ENCODE results near the gene MTUS2. TPM values are rescaled to one million over a fixed set of nuclear protein-coding genes. Genes with fewer than 3 reads are reported as not detected.

The MTUS2 gene
- total RNA-seq, 1 donor from 2014 or later = 0.90 TPM

GRCh38 chr13:29292045-29292444, 471.9 kb downstream of the MTUS2 start:
- TF ChIP-seq CTCF (IDR thresholded peaks at IDR 0.05; ENCODE audit: unreplicated experiment) = no peak
- peaks cover 15% of the 10 kb centered on the region for H3K4me1 Mint-ChIP-seq (ENCODE audit: unreplicated experiment)
- DNase-seq (ENCODE audit: low spot score) = no peak
- H3K36me3 Mint-ChIP-seq (ENCODE audit: low read depth, unreplicated experiment) = no peaks in the 10 kb centered on the region
- H3K4me3 Mint-ChIP-seq (ENCODE audit: unreplicated experiment) = no peak overlapping the region
- H3K27me3 Mint-ChIP-seq (ENCODE audit: unreplicated experiment) = no peaks in the 10 kb centered on the region
- H3K9me3 Mint-ChIP-seq (ENCODE audit: unreplicated experiment) = no peaks in the 10 kb centered on the region
- no peak overlapping the region for H3K27ac Mint-ChIP-seq (ENCODE audit: unreplicated experiment)

GRCh38 chr13:29294821-29295220, 474.7 kb downstream of the MTUS2 start:
- Mint-ChIP-seq H3K27me3 (ENCODE audit: unreplicated experiment) (no peaks in the 10 kb centered on the region), H3K27ac (ENCODE audit: unreplicated experiment) (no peak overlapping the region), H3K4me1 (ENCODE audit: unreplicated experiment) (peaks cover 3% of the 10 kb centered on the region), H3K4me3 (ENCODE audit: unreplicated experiment) (no peak overlapping the region), H3K9me3 (ENCODE audit: unreplicated experiment) (no peaks in the 10 kb centered on the region), H3K36me3 (ENCODE audit: low read depth, unreplicated experiment) (no peaks in the 10 kb centered on the region)
- TF ChIP-seq CTCF (IDR thresholded peaks at IDR 0.05; ENCODE audit: unreplicated experiment) = no peak
- no peak for DNase-seq (ENCODE audit: low spot score)

GRCh38 chr13:29301027-29301426, 480.9 kb downstream of the MTUS2 start:
- no peak for TF ChIP-seq CTCF (IDR thresholded peaks at IDR 0.05; ENCODE audit: unreplicated experiment)
- H3K9me3 Mint-ChIP-seq (ENCODE audit: unreplicated experiment) = no peaks in the 10 kb centered on the region
- H3K27ac Mint-ChIP-seq (ENCODE audit: unreplicated experiment) = no peak overlapping the region

GRCh38 chr13:29304148-29304547, 484.0 kb downstream of the MTUS2 start:
- DNase-seq (ENCODE audit: low spot score) = no peak
- TF ChIP-seq CTCF (IDR thresholded peaks at IDR 0.05; ENCODE audit: unreplicated experiment) = no peak
- Mint-ChIP-seq H3K4me3 (ENCODE audit: unreplicated experiment) (no peak overlapping the region), H3K9me3 (ENCODE audit: unreplicated experiment) (no peaks in the 10 kb centered on the region), H3K27me3 (ENCODE audit: unreplicated experiment) (no peaks in the 10 kb centered on the region), H3K27ac (ENCODE audit: unreplicated experiment) (no peak overlapping the region), H3K4me1 (ENCODE audit: unreplicated experiment) (no peaks in the 10 kb centered on the region), H3K36me3 (ENCODE audit: low read depth, unreplicated experiment) (no peaks in the 10 kb centered on the region)

More at GRCh38 chr13:29301027-29301426, 480.9 kb downstream of the MTUS2 start:
- no peaks in the 10 kb centered on the region for H3K27me3 Mint-ChIP-seq (ENCODE audit: unreplicated experiment)
- H3K4me3 Mint-ChIP-seq (ENCODE audit: unreplicated experiment) = no peak overlapping the region
- DNase-seq (ENCODE audit: low spot score) = no peak
- H3K36me3 Mint-ChIP-seq (ENCODE audit: low read depth, unreplicated experiment) = no peaks in the 10 kb centered on the region
- H3K4me1 Mint-ChIP-seq (ENCODE audit: unreplicated experiment) = no peaks in the 10 kb centered on the region

- Mint-ChIP-seq H3K9me3 (ENCODE audit: unreplicated experiment) (no peaks in the 10 kb centered on the region), H3K4me3 (ENCODE audit: unreplicated experiment) (no peak overlapping the region), H3K27me3 (ENCODE audit: unreplicated experiment) (no peaks in the 10 kb centered on the region), H3K27ac (ENCODE audit: unreplicated experiment) (no peak overlapping the region), H3K4me1 (ENCODE audit: unreplicated experiment) (no peaks in the 10 kb centered on the region), H3K36me3 (ENCODE audit: low read depth, unreplicated experiment) (no peaks in the 10 kb centered on the region)
- no peak for DNase-seq (ENCODE audit: low spot score)
- no peak for TF ChIP-seq CTCF (IDR thresholded peaks at IDR 0.05; ENCODE audit: unreplicated experiment)
Measured at GRCh38 chr13:29310806-29311205, 490.7 kb downstream of the MTUS2 start.
